Tibial artery (tissue), 4 donors: ENCODE results near the gene GMCL2.
"Not testable (repeated sequence)": the region's sequence is repeated elsewhere in the genome, so short reads cannot be mapped to it uniquely, and the experiment has no call there.

Experiments used
- DNase-seq, 2 donors: peaks; one replicate each; pipeline ENCODE4 v3.0.0-alpha.2; 2019
- H3K27ac ChIP-seq, 2 donors: fragments of 200-600 bp; sonication (generic) in 1 of 2; 1 replicate in 1 of 2; 2 replicates in 1 of 2; pipeline ENCODE4 v1.5.1; 2018 to 2019; ENCODE audit warnings: mild to moderate bottlenecking in 1 of 2
- H3K27me3 ChIP-seq, 2 donors: fragments of 200-600 bp; sonication (generic) in 1 of 2; one replicate each; pipeline versions ENCODE4 v1.5.1 to v1.6.0; 2016 to 2019
- H3K36me3 ChIP-seq, 3 donors: fragments of 200-600 bp; sonication (generic) in 2 of 3; one replicate each; pipeline ENCODE4 v1.5.1; 2016 to 2019; ENCODE audit warnings: mild to moderate bottlenecking in 2 of 3
- H3K4me1 ChIP-seq, 4 donors: fragments of 200-600 bp; sonication (generic) in 2 of 4; 1 replicate in 3 of 4; 2 replicates in 1 of 4; pipeline ENCODE4 v1.5.1; 2016 to 2019
- H3K4me3 ChIP-seq, 2 donors: fragments of 200-600 bp; sonication (generic) in 1 of 2; 1 replicate in 1 of 2; 2 replicates in 1 of 2; pipeline ENCODE4 v1.5.1; 2018 to 2019; ENCODE audit warnings: mild to moderate bottlenecking in 2 of 2
- H3K9me3 ChIP-seq, 3 donors: fragments of 200-600 bp; sonication (generic) in 1 of 3; one replicate each; pipeline ENCODE4 v1.5.1; 2016 to 2019
- intact Hi-C: fragments of 100-400 bp; cut with DNase I; formaldehyde crosslinking; loops from one replicate; pipeline ENCODE4 v1.15.0; 2023; ENCODE audit warnings: low total_unique reads
- TF ChIP-seq, protein P1 (sequence below), 2 experiments: fragments of 200-600 bp in 1 of 2; fragments of 450-650 bp in 1 of 2; IDR thresholded peaks; one replicate each; pipeline ENCODE4 v1.5.1; 2017 to 2019; ENCODE audit warnings: antibody characterized with exemption in 2 of 2, mild to moderate bottlenecking in 1 of 2, moderate library complexity in 1 of 2

The GMCL2 gene

DNA sequence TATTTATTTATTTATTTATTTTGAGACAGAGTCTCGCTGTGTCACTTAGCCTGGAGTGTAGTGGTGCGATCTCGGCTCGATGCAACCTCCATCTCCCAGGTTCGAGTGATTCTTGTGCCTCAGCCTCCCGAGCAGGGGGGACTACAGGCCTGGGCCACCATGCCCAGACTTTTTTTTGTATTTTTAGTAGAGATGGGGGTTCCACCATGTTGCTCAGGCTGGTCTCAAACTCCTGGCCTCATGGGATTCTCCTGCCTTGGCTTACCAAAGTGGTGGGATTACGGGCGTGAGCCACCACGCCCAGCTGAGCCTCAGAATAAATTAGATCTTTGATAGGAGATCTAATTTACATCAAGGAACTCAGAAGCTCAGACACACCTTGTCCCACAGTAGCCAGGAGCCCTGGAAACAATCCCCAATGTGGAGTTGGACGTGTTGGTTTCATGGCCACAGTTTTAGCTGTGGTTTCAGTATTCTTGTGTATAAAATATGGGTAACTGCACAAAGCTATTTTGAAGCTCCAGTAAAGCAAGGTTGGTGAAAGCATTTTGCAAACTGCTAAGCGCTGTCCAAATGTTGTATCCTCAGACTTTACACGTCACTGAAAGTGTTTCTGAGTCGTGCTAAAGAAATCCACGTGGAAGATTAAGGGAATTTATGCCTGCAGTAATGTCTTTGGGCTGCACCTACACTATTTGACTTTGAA, 14.2 kb upstream of the GMCL2 start:
- Histone ChIP-seq H3K27me3 (no peaks in the 10 kb centered on the region), H3K4me3 (no peak overlapping the region), H3K9me3 (no peaks in the 10 kb centered on the region), H3K36me3 (peaks cover 0 to 8% (median 3%) of the 10 kb centered on the region in 3 donors), H3K27ac (no peak overlapping the region), H3K4me1 (peaks cover 0 to 16% (median 11%) of the 10 kb centered on the region in 4 donors)
- intact Hi-C loops = no loop called here
- TF ChIP-seq, protein P1, sequence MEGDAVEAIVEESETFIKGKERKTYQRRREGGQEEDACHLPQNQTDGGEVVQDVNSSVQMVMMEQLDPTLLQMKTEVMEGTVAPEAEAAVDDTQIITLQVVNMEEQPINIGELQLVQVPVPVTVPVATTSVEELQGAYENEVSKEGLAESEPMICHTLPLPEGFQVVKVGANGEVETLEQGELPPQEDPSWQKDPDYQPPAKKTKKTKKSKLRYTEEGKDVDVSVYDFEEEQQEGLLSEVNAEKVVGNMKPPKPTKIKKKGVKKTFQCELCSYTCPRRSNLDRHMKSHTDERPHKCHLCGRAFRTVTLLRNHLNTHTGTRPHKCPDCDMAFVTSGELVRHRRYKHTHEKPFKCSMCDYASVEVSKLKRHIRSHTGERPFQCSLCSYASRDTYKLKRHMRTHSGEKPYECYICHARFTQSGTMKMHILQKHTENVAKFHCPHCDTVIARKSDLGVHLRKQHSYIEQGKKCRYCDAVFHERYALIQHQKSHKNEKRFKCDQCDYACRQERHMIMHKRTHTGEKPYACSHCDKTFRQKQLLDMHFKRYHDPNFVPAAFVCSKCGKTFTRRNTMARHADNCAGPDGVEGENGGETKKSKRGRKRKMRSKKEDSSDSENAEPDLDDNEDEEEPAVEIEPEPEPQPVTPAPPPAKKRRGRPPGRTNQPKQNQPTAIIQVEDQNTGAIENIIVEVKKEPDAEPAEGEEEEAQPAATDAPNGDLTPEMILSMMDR (IDR thresholded peaks at IDR 0.05) = no peak
- no peak for DNase-seq

DNA sequence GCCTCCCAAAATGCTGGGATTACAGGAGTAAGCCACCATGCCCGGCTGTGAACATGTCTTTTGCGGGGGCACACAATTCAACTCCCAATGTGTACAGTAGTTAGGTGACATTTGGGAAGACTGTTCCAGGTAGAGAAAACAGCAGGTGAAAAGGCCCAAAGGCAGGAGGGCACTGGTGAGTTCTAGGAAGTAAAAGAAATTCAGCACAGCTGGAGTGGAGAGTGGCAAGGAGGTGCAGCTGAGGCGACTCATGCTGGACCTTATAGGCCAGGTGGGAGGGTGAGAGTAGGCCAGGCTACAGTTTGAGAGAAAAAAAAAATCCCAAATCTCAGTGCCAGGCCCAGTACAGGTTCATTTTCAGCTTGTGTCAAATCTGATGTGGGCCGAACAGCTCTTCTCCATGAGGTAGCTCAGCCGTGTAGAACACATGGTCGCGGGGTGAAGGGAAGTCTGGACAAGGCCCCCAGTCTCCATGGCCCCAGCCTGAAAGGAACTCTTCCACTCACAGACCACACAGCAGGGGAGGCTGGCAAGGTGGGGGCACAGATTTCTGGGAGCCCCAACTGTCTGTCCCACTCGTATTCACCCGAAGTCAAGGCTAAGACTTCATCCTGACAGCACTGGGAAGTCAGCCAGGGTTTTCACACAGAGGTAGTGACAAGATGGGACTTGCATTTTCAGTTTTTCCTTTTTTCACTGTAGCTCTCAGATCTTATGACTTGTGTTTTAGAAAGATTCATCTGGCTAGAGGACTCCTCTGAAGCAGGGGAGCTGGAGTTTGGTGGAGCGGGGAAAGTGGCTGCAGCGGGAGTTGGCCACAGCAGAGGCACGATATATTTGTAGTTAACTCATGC, 12.6 kb upstream of the GMCL2 start:
- DNase-seq = no peak
- peaks cover 0 to 4% (median 0%) of the 10 kb centered on the region in 3 donors for H3K36me3 ChIP-seq
- TF ChIP-seq, protein P1 (IDR thresholded peaks at IDR 0.05) = no peak
- H3K27me3 ChIP-seq = peaks cover 0 to 3% of the 10 kb centered on the region in 2 donors
- no peak overlapping the region for H3K27ac ChIP-seq
- intact Hi-C loops = no loop called here
- peaks cover 0 to 5% (median 2%) of the 10 kb centered on the region in 4 donors for H3K4me1 ChIP-seq
- H3K9me3 ChIP-seq = no peaks in the 10 kb centered on the region
- no peak overlapping the region for H3K4me3 ChIP-seq

DNA sequence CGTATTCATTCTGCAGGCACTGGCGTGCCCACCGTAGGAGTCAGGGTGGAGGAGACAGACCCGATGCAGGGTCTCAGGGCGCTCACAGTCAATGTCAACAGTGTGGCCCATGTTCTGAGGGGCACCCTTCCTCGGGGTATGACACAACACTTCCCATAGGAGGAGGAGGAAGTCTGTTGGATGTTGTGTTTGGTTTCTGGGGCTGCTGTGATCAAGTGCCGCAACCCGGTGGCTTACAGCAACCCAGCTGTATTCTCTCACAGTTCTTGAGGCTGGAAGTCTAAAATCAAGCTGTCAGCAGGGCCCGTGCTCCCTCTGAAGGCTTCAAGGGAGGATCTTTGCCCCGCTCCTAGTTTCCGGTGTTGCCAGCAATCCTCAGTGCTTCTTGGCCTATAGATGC, 11.5 kb upstream of the GMCL2 start:
- Histone ChIP-seq H3K4me1 (peaks cover 0 to 2% (median under 1%) of the 10 kb centered on the region in 4 donors), H3K4me3 (no peak overlapping the region), H3K36me3 (no peaks in the 10 kb centered on the region), H3K27ac (no peak overlapping the region), H3K9me3 (no peaks in the 10 kb centered on the region), H3K27me3 (peaks cover 0 to 14% of the 10 kb centered on the region in 2 donors)
- TF ChIP-seq, protein P1 (IDR thresholded peaks at IDR 0.05) = no peak
- peak in 1 of 2 donors; percentile 45 for DNase-seq
- intact Hi-C loops = no loop called here

DNA sequence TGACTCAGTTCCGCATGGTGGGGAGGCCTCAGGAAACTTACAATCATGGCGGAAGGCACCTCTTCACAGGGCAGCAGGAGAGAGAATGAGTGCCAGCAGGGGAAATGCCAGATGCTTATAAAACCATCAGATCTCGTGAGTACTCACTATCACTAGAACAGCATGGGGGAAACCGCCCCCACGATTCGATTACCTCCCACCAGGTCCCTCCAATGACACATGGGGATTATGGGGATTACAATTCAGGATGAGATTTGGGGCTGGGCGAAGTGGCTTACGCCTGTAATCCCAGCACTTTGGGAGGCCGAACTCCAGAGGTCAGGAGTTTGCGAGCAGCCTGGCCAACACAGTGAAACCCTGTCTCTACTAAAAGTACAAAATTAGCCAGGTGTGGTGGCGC, 11.0 kb upstream of the GMCL2 start:
- H3K4me1 ChIP-seq, H3K27ac ChIP-seq, intact Hi-C loops, H3K36me3 ChIP-seq, H3K4me3 ChIP-seq, H3K9me3 ChIP-seq: not testable (repeated sequence)
- peaks cover 0 to 19% of the 10 kb centered on the region in 2 donors for H3K27me3 ChIP-seq
- peak in 1 of 2 donors; percentile 25 for DNase-seq

DNA sequence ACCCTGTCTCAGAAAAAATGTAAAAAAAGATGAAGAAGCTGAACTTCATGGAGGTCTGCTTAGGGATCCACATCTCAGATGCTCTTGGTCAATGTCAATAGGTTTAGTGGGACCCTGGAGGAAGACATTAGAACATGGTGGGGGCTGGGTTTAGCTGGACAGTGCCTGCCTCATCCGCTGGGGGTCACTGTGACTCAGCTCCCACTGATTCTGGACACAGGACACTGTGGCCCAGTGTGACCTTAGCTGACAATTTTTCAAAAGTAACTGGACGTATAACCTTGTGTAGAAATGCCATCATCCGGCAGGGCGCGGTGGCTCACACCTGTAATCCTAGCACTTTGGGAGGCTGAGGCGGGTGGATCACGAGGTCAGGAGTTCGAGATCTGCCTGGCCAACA, 9.8 kb upstream of the GMCL2 start:
- no peaks in the 10 kb centered on the region for H3K36me3 ChIP-seq
- no peaks in the 10 kb centered on the region for H3K9me3 ChIP-seq
- H3K4me3 ChIP-seq = no peak overlapping the region
- intact Hi-C loops = no loop called here
- no peaks in the 10 kb centered on the region for H3K4me1 ChIP-seq
- TF ChIP-seq, protein P1 (IDR thresholded peaks at IDR 0.05) = peak in 1 of 2 experiments; percentile 8
- H3K27ac ChIP-seq = no peak overlapping the region
- H3K27me3 ChIP-seq = peaks cover 0 to 21% of the 10 kb centered on the region in 2 donors
- DNase-seq = no peak

DNA sequence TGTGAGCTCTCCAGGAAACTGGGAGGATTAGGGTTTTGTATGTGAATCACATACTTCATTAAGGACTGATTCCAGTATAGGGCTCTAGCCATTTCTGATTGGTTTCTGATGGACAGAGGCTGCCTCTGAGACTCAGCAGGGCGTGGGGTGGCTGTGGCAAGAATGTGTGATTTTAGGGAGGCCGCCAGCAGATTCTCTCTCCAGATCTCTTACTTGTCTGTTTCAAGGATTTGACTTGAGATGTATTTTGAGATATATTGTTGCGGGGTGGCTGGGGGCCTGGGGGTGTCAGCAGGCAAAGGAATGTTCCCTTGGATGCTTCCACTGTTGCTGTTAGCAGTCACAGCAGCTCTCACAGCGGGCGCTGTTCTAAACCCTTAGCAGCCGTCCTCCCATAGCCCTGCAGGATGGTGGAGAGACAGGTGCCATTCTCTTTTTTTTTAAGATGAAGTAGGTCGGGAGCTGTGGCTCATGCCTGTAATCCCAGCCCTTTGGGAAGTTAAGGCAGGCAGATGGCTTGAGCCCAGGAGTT, 9.2 kb upstream of the GMCL2 start:
- no peak overlapping the region for H3K4me3 ChIP-seq
- intact Hi-C loops = no loop called here
- H3K4me1 ChIP-seq = no peaks in the 10 kb centered on the region
- peaks cover 0 to 24% of the 10 kb centered on the region in 2 donors for H3K27me3 ChIP-seq
- peak in 1 of 2 donors; percentile 20 for DNase-seq
- no peaks in the 10 kb centered on the region for H3K36me3 ChIP-seq
- H3K9me3 ChIP-seq = no peaks in the 10 kb centered on the region
- TF ChIP-seq, protein P1 (IDR thresholded peaks at IDR 0.05) = no peak
- no peak overlapping the region for H3K27ac ChIP-seq
